Neural cell (in vitro differentiated cells): ENCODE data around the gene KATNIP. TPM values are rescaled to one million over a fixed set of nuclear protein-coding genes. Genes with fewer than 3 reads are reported as not detected.

Experiments
- H2AFZ ChIP-seq: fragments of 200-600, 300-800 bp; sonication (generic), shearing (Covaris generic); 2 replicates; pipeline ENCODE4 v1.6.0; 2014; ENCODE audit warnings: low read depth, mild to moderate bottlenecking, antibody characterized with exemption, low read length, moderate library complexity
- H3F3A ChIP-seq: fragments of 200-600 bp; shearing (Covaris generic); 2 replicates; pipeline ENCODE4 v1.6.1; 2016; ENCODE audit warnings: mild to moderate bottlenecking, moderate library complexity, mixed read lengths, antibody characterized with exemption, low read length; ENCODE audit not compliant: insufficient read depth, poor library complexity, severe bottlenecking
- H3K27ac ChIP-seq: fragments of 200-600, 300-800 bp; sonication (generic), shearing (Covaris generic); 2 replicates; pipeline ENCODE4 v1.5.1; 2014; ENCODE audit warnings: mild to moderate bottlenecking, low read length, moderate library complexity
- H3K27me3 ChIP-seq: fragments of 300-800, 200-600 bp; sonication (generic), shearing (Covaris generic); 2 replicates; pipeline ENCODE4 v1.6.0; 2014; ENCODE audit warnings: mild to moderate bottlenecking, low read depth, low read length, moderate library complexity; ENCODE audit not compliant: insufficient read depth
- H3K36me3 ChIP-seq: fragments of 300-800, 200-600 bp; sonication (generic), shearing (Covaris generic); 2 replicates; pipeline ENCODE4 v1.5.1; 2014; ENCODE audit warnings: mild to moderate bottlenecking, antibody characterized with exemption, low read length, moderate library complexity; ENCODE audit not compliant: insufficient read depth
- H3K4me2 ChIP-seq: fragments of 300-800, 200-600 bp; sonication (generic), shearing (Covaris generic); 2 replicates; pipeline ENCODE4 v1.6.0; 2014; ENCODE audit warnings: mild to moderate bottlenecking, low read length
- H3K4me3 ChIP-seq: fragments of 300-800, 200-600 bp; sonication (generic), shearing (Covaris generic); 2 replicates; pipeline ENCODE4 v1.5.1; 2014; ENCODE audit warnings: mild to moderate bottlenecking, low read length, moderate library complexity
- H3K79me2 ChIP-seq: fragments of 200-600 bp; shearing (Covaris generic); replicated peaks from 2 replicates; pipeline ENCODE4 v1.6.0; 2014; ENCODE audit warnings: mild to moderate bottlenecking, low read length, moderate library complexity; ENCODE audit not compliant: insufficient read depth
- H3K9ac ChIP-seq: fragments of 300-800, 200-600 bp; sonication (generic), shearing (Covaris generic); 2 replicates; pipeline ENCODE4 v1.6.1; 2016; ENCODE audit warnings: mild to moderate bottlenecking, low read length, mixed read lengths
- H3K9me2 ChIP-seq: fragments of 200-600 bp; shearing (Covaris generic); 2 replicates; pipeline ENCODE4 v1.6.1; 2016; ENCODE audit warnings: mild to moderate bottlenecking, low read length, mixed read lengths; ENCODE audit not compliant: insufficient read depth
- H3K9me3 ChIP-seq: fragments of 200-600, 300-800 bp; sonication (generic), shearing (Covaris generic); 2 replicates; pipeline ENCODE4 v1.6.1; 2016; ENCODE audit warnings: mild to moderate bottlenecking, mixed run types, low read length, moderate library complexity, mixed read lengths
- H4K20me1 ChIP-seq: fragments of 200-600 bp; shearing (Covaris generic); 2 replicates; pipeline ENCODE4 v1.6.1; 2016; ENCODE audit warnings: mild to moderate bottlenecking, mixed run types; ENCODE audit not compliant: insufficient read depth
- CTCF ChIP-seq: fragments of 450-650 bp; IDR thresholded peaks from 2 replicates; pipeline ENCODE4 v1.5.1; 2014; ENCODE audit warnings: antibody characterized with exemption, mild to moderate bottlenecking, moderate library complexity; ENCODE audit not compliant: poor library complexity, severe bottlenecking
- EP300 ChIP-seq: fragments of 450-650 bp; conservative IDR thresholded peaks from 2 replicates; pipeline ENCODE4 v1.6.1; 2014; ENCODE audit warnings: antibody characterized with exemption, mild to moderate bottlenecking, moderate library complexity; ENCODE audit not compliant: poor library complexity, severe bottlenecking
- EZH2 ChIP-seq: fragments of 200-600, 300-800 bp; shearing (Covaris generic), sonication (generic); IDR thresholded peaks from 2 replicates; pipeline ENCODE4 v1.6.1; 2014; ENCODE audit warnings: antibody characterized with exemption, low read length, borderline replicate concordance, mild to moderate bottlenecking; ENCODE audit not compliant: insufficient read depth, poor library complexity, severe bottlenecking
- MXI1 ChIP-seq: fragments of 450-650 bp; conservative IDR thresholded peaks from 2 replicates; pipeline ENCODE4 v1.6.1; 2014; ENCODE audit warnings: antibody characterized with exemption, mild to moderate bottlenecking; ENCODE audit not compliant: poor library complexity, severe bottlenecking
- POLR2AphosphoS5 ChIP-seq: IDR thresholded peaks from 2 replicates; pipeline ENCODE4 v1.6.1; 2012
- RAD21 ChIP-seq: fragments of 450-650 bp; conservative IDR thresholded peaks from 2 replicates; pipeline ENCODE4 v1.6.1; 2014; ENCODE audit warnings: antibody characterized with exemption, mild to moderate bottlenecking, moderate library complexity
- REST ChIP-seq: IDR thresholded peaks from 2 replicates; pipeline ENCODE4 v1.6.1; 2012; ENCODE audit warnings: borderline replicate concordance
- SMC3 ChIP-seq: fragments of 450-650 bp; conservative IDR thresholded peaks from 2 replicates; pipeline ENCODE4 v1.6.1; 2014; ENCODE audit warnings: antibody characterized with exemption, mild to moderate bottlenecking, moderate library complexity; ENCODE audit not compliant: poor library complexity
- TAF1 ChIP-seq: IDR thresholded peaks from 2 replicates; pipeline ENCODE4 v1.6.1; 2012; ENCODE audit warnings: low read depth
- polyA plus RNA-seq: library from polyadenylated mRNA; depleted of rRNA; stranded (reverse); fragments of >200 nt; gene quantifications from 2 replicates; pipeline ENCODE4 v1.2.3, GENCODE V29; 2014

Gene KATNIP
- polyA plus RNA-seq, 1 donor from 2014 or later: 6.4 TPM

- no peak overlapping the region for H2AFZ ChIP-seq
- no peaks in the 10 kb centered on the region for H4K20me1 ChIP-seq
- H3K27ac ChIP-seq: no peak overlapping the region
- H3K27me3 ChIP-seq: no peaks in the 10 kb centered on the region
- no peak overlapping the region for H3K4me2 ChIP-seq
- no peaks in the 10 kb centered on the region for H3K36me3 ChIP-seq
- no peaks in the 10 kb centered on the region for H3K9me3 ChIP-seq
- no peak overlapping the region for H3K4me3 ChIP-seq
- H3K79me2 ChIP-seq: no peaks in the 10 kb centered on the region
- no peak for TF ChIP-seq RAD21
- no peak for TF ChIP-seq REST
- TF ChIP-seq MXI1: no peak
- no peak for TF ChIP-seq CTCF
- no peak for TF ChIP-seq EZH2
- TF ChIP-seq SMC3: no peak
- no peak for TF ChIP-seq EP300
- TF ChIP-seq TAF1: no peak
- no peak for TF ChIP-seq POLR2AphosphoS5
- H3K9me2 ChIP-seq: no peaks in the 10 kb centered on the region
- H3K9ac ChIP-seq: no peak overlapping the region
- H3F3A ChIP-seq: no peaks in the 10 kb centered on the region
These were observed 26.8 kb downstream of the KATNIP start for GRCh38 chr16:27576729-27577128.

- Histone ChIP-seq H3K27ac (no peak overlapping the region), H2AFZ (no peak overlapping the region), H3K36me3 (no peaks in the 10 kb centered on the region), H3K27me3 (no peaks in the 10 kb centered on the region), H3F3A (no peaks in the 10 kb centered on the region), H3K9me3 (no peaks in the 10 kb centered on the region), H3K79me2 (no peaks in the 10 kb centered on the region), H4K20me1 (no peaks in the 10 kb centered on the region), H3K4me2 (no peak overlapping the region), H3K9me2 (no peaks in the 10 kb centered on the region), H3K9ac (no peak overlapping the region), H3K4me3 (no peak overlapping the region)
- TF ChIP-seq EP300 (no peak), MXI1 (no peak), POLR2AphosphoS5 (no peak), CTCF (no peak), RAD21 (no peak), REST (no peak), TAF1 (no peak), SMC3 (no peak)
These were observed 29.4 kb downstream of the KATNIP start for GRCh38 chr16:27579087-27579980.
